GM18951 (cell line): ENCODE measurements around the gene GCSAML.
"Not testable (repeated sequence)": the region's sequence is repeated elsewhere in the genome, so short reads cannot be mapped to it uniquely, and the experiment has no call there.

ENCODE experiments used
- POLR2A ChIP-seq: IDR thresholded peaks from 4 replicates; pipeline ENCODE4 v1.6.1; 2011; ENCODE audit warnings: mild to moderate bottlenecking; ENCODE audit not compliant: insufficient read length, insufficient read depth; ENCODE audit errors: extremely low read depth
- in situ Hi-C: fragments of 300-500 bp; cut with MboI; formaldehyde crosslinking; loops from one replicate; pipeline ENCODE4 v1.12.0; 2022; ENCODE audit warnings: low sequenced_read_pairs, mixed read lengths, inconsistent platforms; ENCODE audit not compliant: unreplicated experiment

The GCSAML gene

GRCh38 chr1:247548769-247549182 lies at the start of gene GCSAML:
GCSAML (plus strand) TSS chr1:247549134; CDS start chr1:247549192, 58 bp downstream.
- TF ChIP-seq POLR2A = no peak
- in situ Hi-C loops = no loop called here

- no peak for TF ChIP-seq POLR2A
- in situ Hi-C loops = no loop called here
These were observed 48.1 kb upstream of the GCSAML start for GRCh38 chr1:247500865-247501264.

- in situ Hi-C loops = no loop called here
- TF ChIP-seq POLR2A = no peak
These were observed 42.1 kb upstream of the GCSAML start for GRCh38 chr1:247506831-247507230.

GRCh38 chr1:247517795-247518612 lies 30.9 kb upstream of the GCSAML start:
- no peak for TF ChIP-seq POLR2A
- in situ Hi-C loops = no loop called here

GRCh38 chr1:247518613-247518891 lies 30.4 kb upstream of the GCSAML start:
- no peak for TF ChIP-seq POLR2A
- in situ Hi-C loops = no loop called here

GRCh38 chr1:247521886-247522285 lies 27.0 kb upstream of the GCSAML start:
- in situ Hi-C loops = not testable (repeated sequence)

GRCh38 chr1:247528812-247529474 lies 20.0 kb upstream of the GCSAML start:
- no peak for TF ChIP-seq POLR2A
- in situ Hi-C loops = no loop called here

- in situ Hi-C loops = no loop called here
- TF ChIP-seq POLR2A = no peak
These were observed 19.1 kb upstream of the GCSAML start for GRCh38 chr1:247529771-247530355.

- in situ Hi-C loops = no loop called here
- no peak for TF ChIP-seq POLR2A
These were observed 18.1 kb upstream of the GCSAML start for GRCh38 chr1:247530785-247531184.

GRCh38 chr1:247531937-247532336 lies 17.0 kb upstream of the GCSAML start:
- TF ChIP-seq POLR2A = no peak
- in situ Hi-C loops = no loop called here

- no peak for TF ChIP-seq POLR2A
- in situ Hi-C loops = no loop called here
These were observed 13.5 kb upstream of the GCSAML start for GRCh38 chr1:247535402-247535801.

GRCh38 chr1:247536340-247536739 lies 12.6 kb upstream of the GCSAML start, which contains the start of gene OR2C3:
OR2C3 (minus strand) TSS chr1:247536440; CDS start chr1:247532511, 3,929 bp downstream.
- TF ChIP-seq POLR2A = no peak
- in situ Hi-C loops = no loop called here

- in situ Hi-C loops = no loop called here
- TF ChIP-seq POLR2A = no peak
These were observed 10.4 kb upstream of the GCSAML start for GRCh38 chr1:247538561-247538960.

GRCh38 chr1:247539215-247539614 lies 9.7 kb upstream of the GCSAML start:
- no peak for TF ChIP-seq POLR2A
- in situ Hi-C loops = no loop called here

- in situ Hi-C loops = no loop called here
- TF ChIP-seq POLR2A = no peak
These were observed 8.4 kb upstream of the GCSAML start for GRCh38 chr1:247540581-247540980.
